Measurements from ENCODE around the gene C22orf31.
A peak's percentile ranks its signal among the peaks of the same experiment; 100 is the strongest.
"Not testable (repeated sequence)": the region's sequence is repeated elsewhere in the genome, so short reads cannot be mapped to it uniquely, and the experiment has no call there.

C22orf31 gene

GRCh38 chr22:29048822-29049654, 12.6 kb downstream of the C22orf31 start:
- no peaks in the 10 kb centered on the region for H3K9me3 ChIP-seq
- no peak for DNase-seq
- no peak overlapping the region for H3K4me3 ChIP-seq (ENCODE audit: low read depth, low read length)
- no peaks in the 10 kb centered on the region for H3K27me3 ChIP-seq
- peaks cover 24% of the 10 kb centered on the region for H3K36me3 ChIP-seq
- no peak for TF ChIP-seq CTCF (IDR thresholded peaks at IDR 0.05; ENCODE audit: low read depth, low read length)
- no peaks in the 10 kb centered on the region for H3K4me1 ChIP-seq

- Histone ChIP-seq H3K27me3 (no peaks in the 10 kb centered on the region), H3K4me3 (ENCODE audit: low read depth, low read length) (no peak overlapping the region), H3K9me3 (no peaks in the 10 kb centered on the region), H3K36me3 (peaks cover 20% of the 10 kb centered on the region), H3K4me1 (no peaks in the 10 kb centered on the region)
- no peak for TF ChIP-seq CTCF (IDR thresholded peaks at IDR 0.05; ENCODE audit: low read depth, low read length)
- DNase-seq = no peak
Measured at GRCh38 chr22:29044657-29045176, 16.9 kb downstream of the C22orf31 start.

GRCh38 chr22:29043906-29044575, 17.6 kb downstream of the C22orf31 start:
- no peak for DNase-seq
- H3K36me3 ChIP-seq = peaks cover 13% of the 10 kb centered on the region
- H3K4me1 ChIP-seq = no peaks in the 10 kb centered on the region
- no peak for TF ChIP-seq CTCF (IDR thresholded peaks at IDR 0.05; ENCODE audit: low read depth, low read length)
- H3K9me3 ChIP-seq = no peaks in the 10 kb centered on the region
- no peaks in the 10 kb centered on the region for H3K27me3 ChIP-seq
- H3K4me3 ChIP-seq (ENCODE audit: low read depth, low read length) = no peak overlapping the region

- DNase-seq = no peak
- H3K4me1 ChIP-seq = no peaks in the 10 kb centered on the region
- H3K4me3 ChIP-seq (ENCODE audit: low read depth, low read length) = no peak overlapping the region
- H3K27me3 ChIP-seq = no peaks in the 10 kb centered on the region
- H3K9me3 ChIP-seq = no peaks in the 10 kb centered on the region
- TF ChIP-seq CTCF (IDR thresholded peaks at IDR 0.05; ENCODE audit: low read depth, low read length) = no peak
- H3K36me3 ChIP-seq = peaks cover 10% of the 10 kb centered on the region
Measured at GRCh38 chr22:29041408-29041807, 20.2 kb downstream of the C22orf31 start.

GRCh38 chr22:29040385-29041275, 21.0 kb downstream of the C22orf31 start:
- peaks cover 10% of the 10 kb centered on the region for H3K36me3 ChIP-seq
- TF ChIP-seq CTCF (IDR thresholded peaks at IDR 0.05; ENCODE audit: low read depth, low read length) = peak; percentile 99
- no peaks in the 10 kb centered on the region for H3K9me3 ChIP-seq
- H3K27me3 ChIP-seq = no peaks in the 10 kb centered on the region
- no peaks in the 10 kb centered on the region for H3K4me1 ChIP-seq
- H3K4me3 ChIP-seq (ENCODE audit: low read depth, low read length) = no peak overlapping the region
- DNase-seq = peak; percentile 75

- DNase-seq, H3K27me3 ChIP-seq: not testable (repeated sequence)
Measured at GRCh38 chr22:29039684-29040083, 21.9 kb downstream of the C22orf31 start.

More at GRCh38 chr22:29039684-29040083, 21.9 kb downstream of the C22orf31 start:
- H3K4me1 ChIP-seq; H3K36me3 ChIP-seq; H3K9me3 ChIP-seq; H3K4me3 ChIP-seq (ENCODE audit: low read depth, low read length): not testable (repeated sequence)
